Measurements from ENCODE around the gene FLT3.

DNA sequence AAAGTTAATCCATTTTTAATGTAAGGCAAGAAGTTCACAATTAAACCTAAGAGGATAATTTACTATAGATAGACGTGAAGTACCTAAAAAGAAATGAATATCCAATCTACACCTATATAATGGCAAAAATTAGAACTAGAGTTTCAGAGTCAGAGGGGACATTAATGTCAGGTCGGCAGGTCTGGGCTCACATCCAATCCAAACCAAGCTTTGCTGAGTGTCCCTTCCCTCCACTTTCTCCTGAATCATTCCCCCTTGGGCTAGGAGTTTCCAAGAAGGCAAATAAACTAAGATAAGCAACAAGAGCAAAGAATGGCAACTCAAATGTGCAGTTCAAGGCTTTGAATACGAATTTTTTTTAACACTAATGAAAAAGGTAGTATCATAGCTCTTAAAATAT lies 2.9 kb downstream of the FLT3 start:
- TF ChIP-seq, protein P1, sequence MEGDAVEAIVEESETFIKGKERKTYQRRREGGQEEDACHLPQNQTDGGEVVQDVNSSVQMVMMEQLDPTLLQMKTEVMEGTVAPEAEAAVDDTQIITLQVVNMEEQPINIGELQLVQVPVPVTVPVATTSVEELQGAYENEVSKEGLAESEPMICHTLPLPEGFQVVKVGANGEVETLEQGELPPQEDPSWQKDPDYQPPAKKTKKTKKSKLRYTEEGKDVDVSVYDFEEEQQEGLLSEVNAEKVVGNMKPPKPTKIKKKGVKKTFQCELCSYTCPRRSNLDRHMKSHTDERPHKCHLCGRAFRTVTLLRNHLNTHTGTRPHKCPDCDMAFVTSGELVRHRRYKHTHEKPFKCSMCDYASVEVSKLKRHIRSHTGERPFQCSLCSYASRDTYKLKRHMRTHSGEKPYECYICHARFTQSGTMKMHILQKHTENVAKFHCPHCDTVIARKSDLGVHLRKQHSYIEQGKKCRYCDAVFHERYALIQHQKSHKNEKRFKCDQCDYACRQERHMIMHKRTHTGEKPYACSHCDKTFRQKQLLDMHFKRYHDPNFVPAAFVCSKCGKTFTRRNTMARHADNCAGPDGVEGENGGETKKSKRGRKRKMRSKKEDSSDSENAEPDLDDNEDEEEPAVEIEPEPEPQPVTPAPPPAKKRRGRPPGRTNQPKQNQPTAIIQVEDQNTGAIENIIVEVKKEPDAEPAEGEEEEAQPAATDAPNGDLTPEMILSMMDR (IDR thresholded peaks at IDR 0.05) = no peak
- no peak for TF ChIP-seq POLR2A (IDR thresholded peaks at IDR 0.05)
- no peak for TF ChIP-seq POLR2AphosphoS5 (IDR thresholded peaks at IDR 0.05)
